ENCODE data around the gene SCFD2. TPM values are rescaled to one million over a fixed set of nuclear protein-coding genes. Genes with fewer than 3 reads are reported as not detected.

SCFD2 gene
- total RNA-seq, 1 experiment from 2014 or later = 7.4 TPM

DNA sequence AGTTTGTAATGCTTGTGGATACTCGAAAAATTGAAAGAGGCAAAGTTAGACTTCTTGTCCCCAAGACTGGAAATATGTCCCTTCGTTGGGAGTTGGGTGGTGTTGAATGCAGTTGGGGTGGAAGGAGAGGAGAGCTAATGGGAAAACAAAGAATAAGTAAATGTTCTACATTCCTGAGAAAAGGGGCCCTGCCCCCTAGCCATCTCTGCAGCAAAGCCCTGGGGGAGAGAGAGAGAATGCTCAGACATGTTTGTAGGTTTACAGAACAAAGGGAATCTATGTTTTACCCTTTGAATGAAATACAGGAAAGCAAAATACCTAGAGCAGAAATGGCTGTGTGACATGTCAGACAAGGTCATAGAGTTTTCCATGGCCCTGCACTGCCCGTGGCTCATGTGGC lies 415.6 kb downstream of the SCFD2 start:
- Histone ChIP-seq H3K4me3 (ENCODE audit: low read depth in 2 of 2, low read length in 2 of 2) (no peak overlapping the region), H3K27me3 (ENCODE audit: control insufficient read depth, insufficient read depth, low read length) (no peaks in the 10 kb centered on the region), H3K36me3 (ENCODE audit: control insufficient read depth, insufficient read depth, low read length) (no peaks in the 10 kb centered on the region), H3K9me3 (ENCODE audit: control insufficient read depth, insufficient read depth, low read depth, low read length) (no peaks in the 10 kb centered on the region), H3K4me1 (ENCODE audit: control insufficient read depth, insufficient read depth, low read length) (no peaks in the 10 kb centered on the region), H3K27ac (ENCODE audit: low read length) (no peak overlapping the region)
- CTCF ChIA-PET = no interaction called here
- BruUV-seq (replicated peaks) = no TSS peak
- POLR2A ChIA-PET = no interaction called here
- in situ Hi-C loops (cut with HindIII; ENCODE audit: low pct_unique_long_range_greater_than_20kb, low sequenced_read_pairs) (no loop called here), intact Hi-C loops (cut with micrococcal nuclease; ENCODE audit: unreplicated experiment) (no loop called here)
- ATAC-seq (no peak), DNase-seq (ENCODE audit: low read depth, low spot score) (no peak)
- TF ChIP-seq, protein P1, sequence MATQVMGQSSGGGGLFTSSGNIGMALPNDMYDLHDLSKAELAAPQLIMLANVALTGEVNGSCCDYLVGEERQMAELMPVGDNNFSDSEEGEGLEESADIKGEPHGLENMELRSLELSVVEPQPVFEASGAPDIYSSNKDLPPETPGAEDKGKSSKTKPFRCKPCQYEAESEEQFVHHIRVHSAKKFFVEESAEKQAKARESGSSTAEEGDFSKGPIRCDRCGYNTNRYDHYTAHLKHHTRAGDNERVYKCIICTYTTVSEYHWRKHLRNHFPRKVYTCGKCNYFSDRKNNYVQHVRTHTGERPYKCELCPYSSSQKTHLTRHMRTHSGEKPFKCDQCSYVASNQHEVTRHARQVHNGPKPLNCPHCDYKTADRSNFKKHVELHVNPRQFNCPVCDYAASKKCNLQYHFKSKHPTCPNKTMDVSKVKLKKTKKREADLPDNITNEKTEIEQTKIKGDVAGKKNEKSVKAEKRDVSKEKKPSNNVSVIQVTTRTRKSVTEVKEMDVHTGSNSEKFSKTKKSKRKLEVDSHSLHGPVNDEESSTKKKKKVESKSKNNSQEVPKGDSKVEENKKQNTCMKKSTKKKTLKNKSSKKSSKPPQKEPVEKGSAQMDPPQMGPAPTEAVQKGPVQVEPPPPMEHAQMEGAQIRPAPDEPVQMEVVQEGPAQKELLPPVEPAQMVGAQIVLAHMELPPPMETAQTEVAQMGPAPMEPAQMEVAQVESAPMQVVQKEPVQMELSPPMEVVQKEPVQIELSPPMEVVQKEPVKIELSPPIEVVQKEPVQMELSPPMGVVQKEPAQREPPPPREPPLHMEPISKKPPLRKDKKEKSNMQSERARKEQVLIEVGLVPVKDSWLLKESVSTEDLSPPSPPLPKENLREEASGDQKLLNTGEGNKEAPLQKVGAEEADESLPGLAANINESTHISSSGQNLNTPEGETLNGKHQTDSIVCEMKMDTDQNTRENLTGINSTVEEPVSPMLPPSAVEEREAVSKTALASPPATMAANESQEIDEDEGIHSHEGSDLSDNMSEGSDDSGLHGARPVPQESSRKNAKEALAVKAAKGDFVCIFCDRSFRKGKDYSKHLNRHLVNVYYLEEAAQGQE (IDR thresholded peaks at IDR 0.05; ENCODE audit: insufficient read depth in 1 of 2, low read depth in 2 of 2, low read length in 1 of 2) = no peak
- TF ChIP-seq SIN3A (IDR thresholded peaks at IDR 0.05; ENCODE audit: borderline replicate concordance, insufficient read depth, low read depth, low read length) (no peak), POLR2AphosphoS5 (IDR thresholded peaks at IDR 0.05; ENCODE audit: low read depth, low read length) (no peak), TCF7L2 (IDR thresholded peaks at IDR 0.05; ENCODE audit: low read depth, low read length) (no peak), CTCF (IDR thresholded peaks at IDR 0.05) (no peak)

DNA sequence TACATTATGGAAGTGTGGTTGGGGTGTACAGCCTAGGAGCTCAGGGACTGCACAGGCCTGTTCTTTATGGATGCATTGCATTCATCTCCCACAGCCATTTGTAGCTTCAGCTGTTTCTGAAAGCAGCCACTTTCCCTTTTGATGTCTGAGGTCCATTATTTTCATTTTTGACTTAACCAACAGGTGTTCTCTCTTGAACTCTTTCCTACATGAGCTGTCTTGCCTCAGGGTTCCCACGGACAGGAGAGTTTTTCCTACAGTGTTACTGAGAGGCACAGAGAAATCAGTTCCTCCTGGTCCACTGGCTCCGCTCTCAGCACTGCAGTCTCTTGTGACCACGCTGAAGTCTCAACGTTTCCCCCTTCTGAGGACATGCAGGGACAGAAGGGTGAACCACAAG lies 416.5 kb downstream of the SCFD2 start:
- POLR2A ChIA-PET = no interaction called here
- Histone ChIP-seq H3K9me3 (ENCODE audit: control insufficient read depth, insufficient read depth, low read depth, low read length) (no peaks in the 10 kb centered on the region), H3K36me3 (ENCODE audit: control insufficient read depth, insufficient read depth, low read length) (no peaks in the 10 kb centered on the region), H3K27ac (ENCODE audit: low read length) (no peak overlapping the region), H3K4me3 (ENCODE audit: low read depth in 2 of 2, low read length in 2 of 2) (no peak overlapping the region), H3K4me1 (ENCODE audit: control insufficient read depth, insufficient read depth, low read length) (no peaks in the 10 kb centered on the region), H3K27me3 (ENCODE audit: control insufficient read depth, insufficient read depth, low read length) (no peaks in the 10 kb centered on the region)
- CTCF ChIA-PET = no interaction called here
- intact Hi-C loops (cut with micrococcal nuclease; ENCODE audit: unreplicated experiment) (no loop called here), in situ Hi-C loops (cut with HindIII; ENCODE audit: low pct_unique_long_range_greater_than_20kb, low sequenced_read_pairs) (no loop called here)
- BruUV-seq (replicated peaks) = no TSS peak
- TF ChIP-seq SIN3A (IDR thresholded peaks at IDR 0.05; ENCODE audit: borderline replicate concordance, insufficient read depth, low read depth, low read length) = no peak
- TF ChIP-seq CTCF (IDR thresholded peaks at IDR 0.05) = no peak
- TF ChIP-seq TCF7L2 (IDR thresholded peaks at IDR 0.05; ENCODE audit: low read depth, low read length) = no peak
- TF ChIP-seq, protein P1 (IDR thresholded peaks at IDR 0.05; ENCODE audit: insufficient read depth in 1 of 2, low read depth in 2 of 2, low read length in 1 of 2) = no peak
- TF ChIP-seq POLR2AphosphoS5 (IDR thresholded peaks at IDR 0.05; ENCODE audit: low read depth, low read length) = no peak
- DNase-seq (ENCODE audit: low read depth, low spot score) (no peak), ATAC-seq (no peak)
